K562 (cell line): ENCODE measurements around the gene CHODL. TPM values are rescaled to one million over a fixed set of nuclear protein-coding genes. Genes with fewer than 3 reads are reported as not detected.

Experiments used
- ATAC-seq: fragments of 200-7000 bp; cut with Tn5 transposase; 3 replicates; pipeline ENCODE4 v1.9.1; 2020; ENCODE audit warnings: moderate library complexity
- BruUV-seq: library from RNA; stranded (reverse); fragments of 400-500 nt; replicated peaks from 2 replicates; lab custom pipeline; 2021; lab: Mats Ljungman, UMichigan
- CTCF ChIA-PET: fragments of 300-600 bp; formaldehyde crosslinking; extraction: SDS; loops from one replicate; lab custom pipeline; 2021; ENCODE audit warnings: low intra/inter-chr PET ratio; lab: Yijun Ruan, JAX
- POLR2A ChIA-PET: fragments of 300-600, 350-650 bp; sonication (Branson Sonifier 250); formaldehyde crosslinking; extraction: SDS; loops from one replicate; lab custom pipeline; 2021; ENCODE audit warnings: antibody characterized with exemption, inconsistent platforms; lab: Yijun Ruan, JAX
- DNase-seq, 4 experiments: peaks; one replicate each; pipeline versions ENCODE4 v3.0.0 to v3.0.0-alpha.2; 2011 to 2018; ENCODE audit warnings: low spot score in 3 of 4, mixed read lengths in 3 of 4; ENCODE audit errors: extremely low read depth in 1 of 4
- FAIRE-seq: peaks from 2 replicates; lab custom pipeline; 2011; peaks lifted over from hg19 to GRCh38; lab: Jason Lieb, UNC
- H2AFZ ChIP-seq: 2 replicates; pipeline ENCODE4 v1.6.0; 2011; ENCODE audit warnings: low read depth, low read length, control low read depth, inconsistent platforms
- H3K27ac ChIP-seq: fragments of 200-600 bp; 3 replicates; pipeline ENCODE4 v1.8.0; 2011; ENCODE audit warnings: low read depth, mild to moderate bottlenecking, control low read depth, inconsistent platforms, low read length, moderate library complexity, mixed read lengths; ENCODE audit errors: extremely low read depth
- H3K27me3 ChIP-seq, 2 experiments: fragments of 300-600 bp in 1 of 2; 2 replicates in 1 of 2; 3 replicates in 1 of 2; pipeline versions ENCODE4 v1.6.0 to v1.8.0; 2011; ENCODE audit warnings: inconsistent platforms in 2 of 2, low read length in 2 of 2, mild to moderate bottlenecking in 1 of 2, mixed read lengths in 1 of 2, moderate library complexity in 1 of 2; ENCODE audit not compliant: control insufficient read depth in 2 of 2, insufficient read depth in 2 of 2
- H3K36me3 ChIP-seq: fragments of 300-600 bp; 3 replicates; pipeline ENCODE4 v1.8.0; 2011; ENCODE audit warnings: mild to moderate bottlenecking, low read length, inconsistent platforms; ENCODE audit not compliant: control insufficient read depth, insufficient read depth
- H3K4me1 ChIP-seq, 2 experiments: fragments of 200-600 bp in 1 of 2; replicated peaks in 1 of 2; 2 replicates in 1 of 2; 3 replicates in 1 of 2; pipeline versions ENCODE4 v1.5.1 to v1.8.0; 2011; ENCODE audit warnings: inconsistent platforms in 2 of 2, low read length in 2 of 2, mild to moderate bottlenecking in 1 of 2, mixed read lengths in 1 of 2, moderate library complexity in 1 of 2; ENCODE audit not compliant: control insufficient read depth in 2 of 2, insufficient read depth in 2 of 2
- H3K4me2 ChIP-seq: 2 replicates; pipeline ENCODE4 v1.6.1; 2011; ENCODE audit warnings: low read length, control low read depth, inconsistent platforms, mixed read lengths; ENCODE audit not compliant: insufficient read depth
- H3K4me3 ChIP-seq: fragments of 200-600 bp; sonication (generic), shearing (Covaris generic); 2 replicates; pipeline ENCODE4 v1.5.1; 2016; ENCODE audit warnings: control low read depth, inconsistent platforms
- H3K79me2 ChIP-seq: fragments of 200-600 bp; 3 replicates; pipeline ENCODE4 v1.8.0; 2011; ENCODE audit warnings: low read length, inconsistent platforms; ENCODE audit not compliant: control insufficient read depth, insufficient read depth
- H3K9ac ChIP-seq, 2 experiments: 2 replicates each; pipeline versions ENCODE4 v1.6.0 to v1.6.1; 2011; ENCODE audit warnings: low read depth in 2 of 2, low read length in 2 of 2, control low read depth in 1 of 2, inconsistent platforms in 1 of 2, mild to moderate bottlenecking in 1 of 2, mixed read lengths in 1 of 2; ENCODE audit not compliant: insufficient read depth in 1 of 2
- H3K9me1 ChIP-seq: one replicate; pipeline ENCODE4 v1.6.0; 2011; ENCODE audit warnings: inconsistent platforms, mild to moderate bottlenecking, low read length, moderate library complexity; ENCODE audit not compliant: control insufficient read depth, insufficient read depth
- H3K9me3 ChIP-seq: replicated peaks from 2 replicates; pipeline ENCODE4 v1.5.1; 2011; ENCODE audit warnings: low read depth, low read length, inconsistent platforms; ENCODE audit not compliant: control insufficient read depth, insufficient read depth
- H4K20me1 ChIP-seq: replicated peaks from 2 replicates; pipeline ENCODE4 v1.6.1; 2011; ENCODE audit warnings: low read length, inconsistent platforms, mixed read lengths; ENCODE audit not compliant: control insufficient read depth, insufficient read depth
- CBFA2T3 ChIP-seq: fragments of 450-650 bp; IDR thresholded peaks from 2 replicates; pipeline ENCODE4 v1.6.1; 2017
- CSDE1 ChIP-seq, 2 experiments: fragments of 450-650 bp; IDR thresholded peaks; 2 replicates each; pipeline ENCODE4 v1.6.1; 2016; ENCODE audit warnings: mild to moderate bottlenecking in 1 of 2
- E2F3 ChIP-seq: fragments of 250-450 bp; sonication (Bioruptor Pico); IDR thresholded peaks from 2 replicates; pipeline ENCODE4 v1.4.0; 2020; ENCODE audit warnings: mild to moderate bottlenecking
- FOXJ2 ChIP-seq: fragments of 200-800 bp; sonication (Bioruptor generic); IDR thresholded peaks from 2 replicates; pipeline ENCODE4 v1.6.1; 2016; ENCODE audit warnings: missing genetic modification characterization, missing compliant biosample characterization
- HDAC8 ChIP-seq: fragments of 450-650 bp; IDR thresholded peaks from 2 replicates; pipeline ENCODE4 v1.6.1; 2016; ENCODE audit warnings: mild to moderate bottlenecking, missing genetic modification characterization, moderate library complexity, missing compliant biosample characterization
- HNRNPL ChIP-seq: fragments of 200-400 bp; formaldehyde crosslinking; IDR thresholded peaks from 2 replicates; pipeline ENCODE4 v1.6.1; 2017; ENCODE audit warnings: low read depth, mild to moderate bottlenecking, low read length
- KDM4B ChIP-seq, 2 experiments: fragments of 450-650 bp in 1 of 2; sonication (generic) in 1 of 2; IDR thresholded peaks; 2 replicates each; pipeline ENCODE4 v1.6.1; 2016 to 2017; ENCODE audit warnings: borderline replicate concordance in 2 of 2, antibody characterized with exemption in 1 of 2, low read depth in 1 of 2, mild to moderate bottlenecking in 1 of 2
- NR3C1 ChIP-seq: sonication (generic); formaldehyde crosslinking; IDR thresholded peaks from 2 replicates; pipeline ENCODE4 v1.8.1; 2022; ENCODE audit warnings: missing genetic modification reagents
- PREB ChIP-seq: sonication (generic); formaldehyde crosslinking; IDR thresholded peaks from 2 replicates; pipeline ENCODE4 v1.8.1; 2023; ENCODE audit warnings: mild to moderate bottlenecking, missing genetic modification reagents
- PRMT5 ChIP-seq: sonication (generic); formaldehyde crosslinking; IDR thresholded peaks from 2 replicates; pipeline ENCODE4 v1.5.0; 2020; ENCODE audit warnings: missing genetic modification reagents
- SIN3B ChIP-seq: fragments of 450-650 bp; IDR thresholded peaks from 2 replicates; pipeline ENCODE4 v1.6.1; 2017; ENCODE audit warnings: low read depth, mild to moderate bottlenecking, moderate library complexity
- SMAD1 ChIP-seq: fragments of 150-350 bp; IDR thresholded peaks from 2 replicates; pipeline ENCODE4 v1.6.1; 2014; ENCODE audit warnings: low read length, low read depth; ENCODE audit not compliant: partially characterized antibody
- SRSF1 ChIP-seq: fragments of 200-400 bp; formaldehyde crosslinking; IDR thresholded peaks from 2 replicates; pipeline ENCODE4 v1.6.1; 2017; ENCODE audit warnings: mild to moderate bottlenecking, low read depth, low read length, moderate library complexity
- TBP ChIP-seq: optimal IDR thresholded peaks from 2 replicates; pipeline ENCODE3; 2011; ENCODE audit warnings: low read depth, low read length, improper control_type of control experiment
- ZBTB43 ChIP-seq: sonication (generic); formaldehyde crosslinking; IDR thresholded peaks from 2 replicates; pipeline ENCODE4 v1.8.0; 2023; ENCODE audit warnings: mild to moderate bottlenecking, missing genetic modification reagents
- ZNF133 ChIP-seq: fragments of 250-450 bp; sonication (Bioruptor Pico); IDR thresholded peaks from 2 replicates; pipeline ENCODE4 v1.4.0; 2020; ENCODE audit warnings: mild to moderate bottlenecking
- WGBS: fragments of 100-300 bp; shearing (Covaris generic); methylation state at CpG from one replicate; pipeline ENCODE4 v1.1.6; 2016; ENCODE audit warnings: low coverage, mixed read lengths; ENCODE audit not compliant: insufficient coverage; ENCODE audit errors: missing lambda C conversion rate; 5-methylcytosine and 5-hydroxymethylcytosine counted together
- in situ Hi-C: fragments of 300-500 bp; cut with MboI; formaldehyde crosslinking; loops from 4 replicates; pipeline ENCODE4 v1.15.0; 2018; ENCODE audit warnings: inconsistent platforms, mixed read lengths
- intact Hi-C: fragments of 100-400 bp; cut with micrococcal nuclease; formaldehyde crosslinking; loops from 2 replicates; pipeline ENCODE4 v1.14.2; 2022
- polyA plus RNA-seq, 8 experiments: library from polyadenylated mRNA; depleted of rRNA in 4 of 8; stranded (reverse) in 5 of 8; unstranded in 3 of 8; fragments of >200 nt; fragmentation: Nextera tagmentation in 2 of 8; fragmentation: Illumina TruSeq in 1 of 8; extraction: Ambion mirVana in 2 of 8; extraction: Trizol in 1 of 8; gene quantifications; 2 replicates each; pipeline versions ENCODE4 v1.2.1 to v1.2.3, GENCODE V29; 2011 to 2014; ENCODE audit warnings: inconsistent platforms in 1 of 8, missing spikeins in 1 of 8
- total RNA-seq, 7 experiments: library from RNA; depleted of rRNA in 6 of 7; stranded (reverse); fragments of >200 nt in 6 of 7; fragmentation: Illumina TruSeq in 2 of 7; extraction: Trizol in 2 of 7; gene quantifications; 2 replicates each; pipeline versions ENCODE4 v1.2.1 to v1.2.3, GENCODE V29; 2011 to 2021; ENCODE audit warnings: low replicate concordance in 1 of 7

CHODL gene
- total and polyA plus RNA-seq, 9 of the 15 experiments (the other 6 are each of a cell fraction or from before 2014, with no cell fraction given), result not detected

GRCh38 chr21:18275781-18276180 is 31.1 kb downstream of the CHODL start:
- H3K27ac ChIP-seq, result no peak overlapping the region
- H3K4me1 ChIP-seq, result no peaks in the 10 kb centered on the region
- 0% methylated on average over 3 of the region's 3 CpGs for WGBS
- H4K20me1 ChIP-seq, result no peaks in the 10 kb centered on the region
- no peaks in the 10 kb centered on the region for H3K9me3 ChIP-seq
- no peak overlapping the region for H3K4me2 ChIP-seq
- ChIA-PET POLR2A (no interaction called here), CTCF (no interaction called here)
- no peak overlapping the region for H3K9ac ChIP-seq
- H3K4me3 ChIP-seq, result no peak overlapping the region
- intact Hi-C loops, result no loop called here
- H3K36me3 ChIP-seq, result no peaks in the 10 kb centered on the region
- no peaks in the 10 kb centered on the region for H3K79me2 ChIP-seq
- H3K27me3 ChIP-seq, result no peaks in the 10 kb centered on the region
- FAIRE-seq, result no peak
- in situ Hi-C loops, result no loop called here
- TF ChIP-seq HDAC8, result no peak
- no peak for TF ChIP-seq NR3C1 (CRISPR knock-in tag)
- no peak for TF ChIP-seq ZBTB43 (CRISPR knock-in tag)
- no peak for TF ChIP-seq CBFA2T3
- no peak for TF ChIP-seq KDM4B (IDR thresholded peaks at IDR 0.05; ENCODE audit: borderline replicate concordance in 2 of 2, low read depth in 1 of 2)
- TF ChIP-seq CSDE1 (IDR thresholded peaks at IDR 0.05), result no peak
- TF ChIP-seq E2F3 (CRISPR knock-in tag), result no peak
- TF ChIP-seq PRMT5 (CRISPR knock-in tag), result no peak
- TF ChIP-seq SIN3B, result no peak
- no peak for TF ChIP-seq SRSF1
- TF ChIP-seq SMAD1, result no peak
- no peak for TF ChIP-seq PREB
- TF ChIP-seq ZNF133 (CRISPR knock-in tag), result no peak
- no peak for TF ChIP-seq HNRNPL
- TF ChIP-seq FOXJ2 (tag), result no peak
- no peak for TF ChIP-seq TBP
- TF ChIP-seq, all 486 proteins: peak for 0
- Histone ChIP-seq H2AFZ (no peak overlapping the region), H3K9me1 (no peaks in the 10 kb centered on the region)
- ATAC-seq (no peak), DNase-seq (no peak)
- BruUV-seq, result no TSS peak
